ENCODE results near the gene GSAP.

GSAP gene

DNA sequence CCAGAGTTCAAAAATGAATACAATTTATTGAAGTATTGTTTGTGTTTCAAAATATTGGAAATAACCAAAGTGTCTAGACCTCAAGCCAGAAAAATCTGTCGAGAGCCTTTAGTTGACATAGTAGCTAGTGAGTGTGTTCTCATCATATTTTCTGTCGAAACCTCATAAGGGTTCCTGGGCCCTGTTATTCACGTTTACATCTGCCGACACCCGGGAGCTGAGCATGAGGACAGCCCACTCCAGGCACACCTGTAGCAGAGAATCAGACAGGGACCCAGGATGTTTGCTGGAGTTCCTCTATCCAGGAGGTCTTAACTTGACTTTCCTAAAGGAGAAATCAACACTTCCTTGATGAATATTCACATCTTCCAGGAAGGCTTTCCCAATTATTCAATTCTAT, 144.4 kb downstream of the GSAP start:
- no peak for DNase-seq

GRCh38 chr7:77270094-77270480, 146.1 kb downstream of the GSAP start:
- DNase-seq, result no peak

DNA sequence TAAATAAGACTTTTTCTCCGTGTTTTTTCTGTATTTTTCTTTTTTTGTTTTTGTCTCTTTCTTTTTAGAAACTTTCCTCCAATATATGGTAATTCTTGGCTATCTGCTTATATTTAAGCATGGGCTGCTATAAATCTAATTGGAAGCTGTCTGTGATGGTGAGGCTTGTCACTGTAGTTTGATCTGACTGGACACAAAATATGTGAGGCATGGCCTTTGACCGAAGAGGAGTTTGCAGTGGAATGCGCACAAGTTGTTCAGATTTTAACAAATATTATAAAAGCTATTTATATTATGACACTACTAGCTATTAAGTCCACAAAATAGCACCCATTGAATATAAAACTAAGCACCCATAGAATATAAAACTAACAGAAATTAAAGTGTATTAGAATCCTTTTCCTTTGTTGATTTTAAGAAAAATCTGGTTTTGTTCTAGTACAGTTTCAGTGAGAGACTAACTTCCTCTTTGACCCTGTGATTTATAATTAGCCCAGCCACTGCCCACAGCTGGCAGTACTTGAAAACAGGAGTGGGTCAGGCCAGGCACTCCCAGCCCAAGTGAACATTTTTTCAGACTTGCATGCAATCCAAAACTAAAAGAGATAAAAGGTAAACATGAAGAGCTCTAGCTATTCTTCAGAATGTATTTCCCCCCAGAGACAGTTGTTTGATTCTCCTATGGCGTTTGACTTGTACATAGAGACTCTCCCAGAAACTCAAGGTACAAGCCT, 146.6 kb downstream of the GSAP start:
- peak; percentile 37 for DNase-seq

DNA sequence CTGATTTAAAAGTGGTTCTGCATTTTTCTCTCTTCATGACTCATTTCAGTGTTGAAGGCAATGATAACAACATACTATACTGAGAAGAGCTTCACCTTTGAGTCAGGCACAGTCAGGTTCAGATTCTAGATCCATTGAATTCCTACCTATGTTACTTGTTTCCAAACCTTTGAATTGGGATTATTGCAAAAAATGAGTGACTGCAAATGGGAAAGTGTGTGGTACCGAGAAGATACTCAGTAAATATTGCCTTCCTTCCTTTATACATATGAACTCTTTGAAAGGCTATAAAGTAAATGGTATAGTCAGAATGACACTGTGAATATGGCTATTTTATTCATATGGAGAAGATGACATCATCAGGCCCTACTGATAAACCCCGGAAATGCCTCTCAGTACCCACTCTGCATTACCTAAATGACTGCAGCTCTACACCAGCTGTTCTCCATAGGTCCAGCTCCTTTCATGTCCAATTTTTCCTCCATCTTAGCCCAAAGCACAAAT, 149.8 kb downstream of the GSAP start:
- peak; percentile 27 for DNase-seq

DNA sequence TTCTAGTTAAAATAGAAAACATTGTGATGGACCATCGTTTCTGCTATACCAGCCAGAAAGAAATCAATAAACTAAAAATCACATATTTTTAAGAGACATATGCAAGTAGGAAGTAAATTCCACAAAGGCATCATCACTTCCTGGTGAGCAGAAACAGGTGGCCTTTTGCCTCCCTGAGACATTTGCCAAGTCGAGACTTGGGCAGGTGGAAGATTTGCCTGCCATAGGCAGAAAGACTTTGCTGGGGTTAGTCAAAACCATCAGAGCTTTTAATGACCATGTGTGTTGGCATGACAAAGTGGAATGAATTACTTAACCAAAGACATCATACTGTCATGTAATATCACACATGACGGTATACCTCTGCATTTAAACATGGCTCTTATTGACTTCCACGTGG, 150.5 kb downstream of the GSAP start:
- DNase-seq, result no peak

DNA sequence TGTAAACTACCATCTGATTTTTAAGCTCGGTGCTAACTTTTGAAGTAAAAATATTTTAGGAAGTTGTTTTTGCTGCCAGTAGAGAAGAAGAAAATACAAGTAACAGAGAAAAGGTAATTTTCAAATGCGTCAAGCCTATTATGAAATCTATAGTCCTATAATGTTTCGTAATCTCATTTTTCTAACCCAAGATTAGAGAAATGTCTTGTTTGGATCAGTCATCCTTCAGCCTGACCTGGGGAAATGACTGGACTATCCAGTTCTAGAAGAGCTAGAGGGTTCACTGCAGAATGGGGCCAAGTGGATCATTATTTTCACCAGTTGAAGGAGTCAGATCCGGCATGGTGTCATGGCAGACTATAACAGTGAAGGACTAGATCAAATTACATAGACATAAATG, 153.8 kb downstream of the GSAP start:
- DNase-seq, result no peak
